Endodermal cell (in vitro differentiated cells): ENCODE measurements around the gene C3. TPM values are rescaled to one million over a fixed set of nuclear protein-coding genes. Genes with fewer than 3 reads are reported as not detected.

Experiments used
- DNase-seq: peaks from one replicate; pipeline ENCODE4 v3.0.0-alpha.2; 2017
- H3K27ac ChIP-seq: 2 replicates; pipeline ENCODE4 v1.5.1; 2013; ENCODE audit warnings: mild to moderate bottlenecking, low read depth, low read length, moderate library complexity
- H3K27me3 ChIP-seq: 2 replicates; pipeline ENCODE4 v1.6.1; 2013; ENCODE audit warnings: mild to moderate bottlenecking, low read length, moderate library complexity; ENCODE audit not compliant: insufficient read depth, control insufficient read depth, poor library complexity, severe bottlenecking
- H3K36me3 ChIP-seq: 2 replicates; pipeline ENCODE4 v1.7.0; 2013; ENCODE audit warnings: mild to moderate bottlenecking, low read length, moderate library complexity; ENCODE audit not compliant: control insufficient read depth, insufficient read depth
- H3K4me1 ChIP-seq: one replicate; pipeline ENCODE4 v1.7.0; 2013; ENCODE audit warnings: low read length; ENCODE audit not compliant: control insufficient read depth, insufficient read depth
- H3K4me3 ChIP-seq: 2 replicates; pipeline ENCODE4 v1.5.1; 2013; ENCODE audit warnings: mild to moderate bottlenecking, low read length, moderate library complexity
- H3K9ac ChIP-seq: 2 replicates; pipeline ENCODE4 v1.6.1; 2013; ENCODE audit warnings: mild to moderate bottlenecking, low read length, moderate library complexity; ENCODE audit not compliant: poor library complexity, severe bottlenecking; ENCODE audit errors: extremely low read depth
- H3K9me3 ChIP-seq: 2 replicates; pipeline ENCODE4 v1.6.1; 2013; ENCODE audit warnings: mild to moderate bottlenecking, low read length, moderate library complexity; ENCODE audit not compliant: control insufficient read depth
- H3K27ac Mint-ChIP-seq: 2 replicates; pipeline ENCODE4 v1.8.0; 2020; ENCODE audit warnings: mixed read lengths
- H3K27me3 Mint-ChIP-seq: 2 replicates; pipeline ENCODE4 v1.8.0; 2021; ENCODE audit warnings: mild to moderate bottlenecking, mixed read lengths; ENCODE audit not compliant: insufficient read depth
- H3K36me3 Mint-ChIP-seq: 2 replicates; pipeline ENCODE4 v1.8.0; 2020; ENCODE audit warnings: low read depth, mixed read lengths
- H3K4me1 Mint-ChIP-seq: 2 replicates; pipeline ENCODE4 v1.8.0; 2020; ENCODE audit warnings: mixed read lengths
- H3K4me3 Mint-ChIP-seq: 2 replicates; pipeline ENCODE4 v1.8.0; 2020; ENCODE audit warnings: mild to moderate bottlenecking, moderate library complexity, mixed read lengths
- H3K9me3 Mint-ChIP-seq: 2 replicates; pipeline ENCODE4 v1.8.0; 2020; ENCODE audit warnings: mild to moderate bottlenecking, mixed read lengths
- WGBS, 2 experiments: methylation state at CpG; one replicate each; pipeline versions ENCODE4 v1.1.5 to v1.1.7; 2013; ENCODE audit warnings: missing lambda C conversion rate in 2 of 2, mixed read lengths in 1 of 2; ENCODE audit not compliant: insufficient coverage in 1 of 2, insufficient read length in 1 of 2; 5-methylcytosine and 5-hydroxymethylcytosine counted together
- total RNA-seq, 2 donors: library from RNA; stranded (reverse); fragmentation: NEBNext Ultra II Directional in 1 of 2; extraction: Animal tissue kit (Norgen Biotek cat#: 25700) in 1 of 2; gene quantifications; 2 replicates in 1 of 2; 3 replicates in 1 of 2; pipeline ENCODE4 v1.2.1, GENCODE V29; 2021
- TF ChIP-seq, protein P1 (sequence below): fragments of 200-600 bp; sonication (generic); conservative IDR thresholded peaks from 2 replicates; pipeline ENCODE4 v1.5.0; 2021; ENCODE audit warnings: antibody characterized with exemption, mild to moderate bottlenecking

The C3 gene
- total RNA-seq, 2 donors from 2014 or later = 13.7 to 23.5 TPM

DNA sequence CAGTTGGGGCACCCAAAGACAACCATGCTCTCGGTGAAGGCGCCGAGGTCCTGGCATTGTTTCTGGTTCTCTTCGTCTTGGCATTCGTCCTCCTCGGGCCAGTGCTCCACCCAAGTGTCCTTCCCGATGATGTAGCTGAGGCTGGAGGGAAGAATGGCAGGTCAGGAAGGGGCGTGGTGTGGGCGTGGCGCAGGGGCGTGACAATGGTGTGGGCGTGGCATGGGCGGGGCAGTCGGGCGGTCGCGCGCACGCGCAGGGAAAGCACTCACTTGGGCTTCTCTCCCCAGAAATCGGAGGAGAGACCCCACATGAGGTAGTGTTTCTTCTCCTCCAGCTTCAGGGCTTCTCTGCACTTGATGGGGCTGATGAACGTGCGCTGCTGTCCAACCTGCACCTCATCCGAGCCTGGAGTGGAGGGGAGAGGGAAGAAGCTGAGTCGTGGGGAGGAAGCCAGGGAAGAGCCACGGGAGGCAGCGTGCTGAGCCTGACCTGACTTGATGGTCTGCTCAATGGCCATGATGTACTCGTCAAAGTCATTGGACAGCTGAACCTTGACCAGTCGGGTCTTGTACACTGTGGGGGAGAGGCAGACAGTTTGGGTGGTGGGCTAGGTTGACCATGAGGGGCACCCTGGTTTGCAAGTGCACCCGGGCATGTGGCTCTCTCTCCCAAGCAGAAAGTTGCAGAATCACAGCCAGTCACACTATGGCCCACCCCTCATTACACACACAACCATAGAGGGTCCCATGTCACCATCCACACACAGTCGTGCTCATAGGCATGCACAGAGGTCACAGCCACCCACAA, 42.4 kb downstream of the C3 start:
- no peaks in the 10 kb centered on the region for H3K36me3 ChIP-seq
- H3K27ac ChIP-seq = no peak overlapping the region
- Mint-ChIP-seq H3K36me3 (peaks cover 20% of the 10 kb centered on the region), H3K4me1 (peaks cover 13% of the 10 kb centered on the region), H3K27ac (no peak overlapping the region), H3K4me3 (peak overlapping the region; percentile 54), H3K9me3 (peaks cover 3% of the 10 kb centered on the region), H3K27me3 (peaks cover 37% of the 10 kb centered on the region)
- no peaks in the 10 kb centered on the region for H3K27me3 ChIP-seq
- H3K4me1 ChIP-seq = no peaks in the 10 kb centered on the region
- H3K9ac ChIP-seq = no peak overlapping the region
- H3K9me3 ChIP-seq = peaks cover 33% of the 10 kb centered on the region
- 72 to 73% methylated on average over 19 to 31 of the region's 31 CpGs for WGBS, 2 experiments
- TF ChIP-seq, protein P1, sequence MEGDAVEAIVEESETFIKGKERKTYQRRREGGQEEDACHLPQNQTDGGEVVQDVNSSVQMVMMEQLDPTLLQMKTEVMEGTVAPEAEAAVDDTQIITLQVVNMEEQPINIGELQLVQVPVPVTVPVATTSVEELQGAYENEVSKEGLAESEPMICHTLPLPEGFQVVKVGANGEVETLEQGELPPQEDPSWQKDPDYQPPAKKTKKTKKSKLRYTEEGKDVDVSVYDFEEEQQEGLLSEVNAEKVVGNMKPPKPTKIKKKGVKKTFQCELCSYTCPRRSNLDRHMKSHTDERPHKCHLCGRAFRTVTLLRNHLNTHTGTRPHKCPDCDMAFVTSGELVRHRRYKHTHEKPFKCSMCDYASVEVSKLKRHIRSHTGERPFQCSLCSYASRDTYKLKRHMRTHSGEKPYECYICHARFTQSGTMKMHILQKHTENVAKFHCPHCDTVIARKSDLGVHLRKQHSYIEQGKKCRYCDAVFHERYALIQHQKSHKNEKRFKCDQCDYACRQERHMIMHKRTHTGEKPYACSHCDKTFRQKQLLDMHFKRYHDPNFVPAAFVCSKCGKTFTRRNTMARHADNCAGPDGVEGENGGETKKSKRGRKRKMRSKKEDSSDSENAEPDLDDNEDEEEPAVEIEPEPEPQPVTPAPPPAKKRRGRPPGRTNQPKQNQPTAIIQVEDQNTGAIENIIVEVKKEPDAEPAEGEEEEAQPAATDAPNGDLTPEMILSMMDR = no peak
- H3K4me3 ChIP-seq = no peak overlapping the region
- peak; percentile 93 for DNase-seq

DNA sequence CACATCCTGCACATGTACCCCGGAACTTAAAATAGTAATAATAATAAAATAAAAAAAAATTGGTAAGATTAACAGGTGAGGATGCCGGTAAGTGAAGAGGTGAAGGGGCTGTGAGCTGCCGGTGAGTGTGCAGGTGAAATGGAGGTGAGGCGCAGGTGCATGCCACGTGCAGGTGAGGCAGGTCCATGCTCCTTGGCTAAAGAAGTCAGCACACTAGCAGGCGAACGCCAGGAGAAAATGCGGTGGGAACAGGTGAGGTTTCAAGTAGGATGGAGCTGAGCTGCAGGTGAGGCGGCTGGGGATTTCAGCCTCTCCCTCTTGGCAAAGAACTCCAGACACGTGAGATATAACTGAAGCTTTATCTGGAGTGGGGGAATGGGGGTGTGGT, 43.0 kb downstream of the C3 start:
- H3K27me3 Mint-ChIP-seq = peaks cover 35% of the 10 kb centered on the region
- Histone ChIP-seq H3K27ac (no peak overlapping the region), H3K27me3 (no peaks in the 10 kb centered on the region), H3K9me3 (peaks cover 31% of the 10 kb centered on the region), H3K9ac (no peak overlapping the region), H3K4me3 (no peak overlapping the region), H3K36me3 (no peaks in the 10 kb centered on the region), H3K4me1 (no peaks in the 10 kb centered on the region)
- H3K9me3 Mint-ChIP-seq = peaks cover 3% of the 10 kb centered on the region
- peak overlapping the region; percentile 54 for H3K4me3 Mint-ChIP-seq
- peaks cover 13% of the 10 kb centered on the region for H3K4me1 Mint-ChIP-seq
- WGBS, 2 experiments = 80 to 100% methylated on average over 5 to 9 of the region's 10 CpGs
- TF ChIP-seq, protein P1 = no peak
- H3K27ac Mint-ChIP-seq = no peak overlapping the region
- no peak for DNase-seq
- H3K36me3 Mint-ChIP-seq = peaks cover 20% of the 10 kb centered on the region

DNA sequence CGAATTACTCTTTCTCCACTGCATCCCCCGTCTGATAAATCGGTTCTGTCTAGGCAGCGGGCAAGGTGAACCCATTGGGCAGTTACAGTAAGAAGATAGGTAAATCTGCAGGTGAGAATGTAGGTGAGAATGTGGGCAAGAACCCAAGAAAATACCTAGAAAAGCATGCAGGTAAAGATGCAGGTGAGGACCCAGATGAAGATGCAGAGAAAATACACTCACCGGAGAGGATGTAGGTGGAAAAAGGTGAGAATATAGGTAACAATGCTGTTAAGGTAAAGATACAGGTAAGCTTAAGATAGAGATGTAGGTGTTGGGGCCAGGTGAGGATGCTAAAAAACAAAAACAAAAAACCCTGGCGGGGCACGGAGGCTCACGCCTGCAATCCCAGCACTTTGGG, 44.2 kb downstream of the C3 start:
- WGBS, 2 experiments = 84% methylated on average over 5 to 8 of the region's 8 CpGs
- Mint-ChIP-seq H3K4me1 (peaks cover 13% of the 10 kb centered on the region), H3K4me3 (no peak overlapping the region), H3K27ac (no peak overlapping the region), H3K9me3 (peaks cover 3% of the 10 kb centered on the region), H3K36me3 (peaks cover 20% of the 10 kb centered on the region), H3K27me3 (peaks cover 29% of the 10 kb centered on the region)
- Histone ChIP-seq H3K27ac (no peak overlapping the region), H3K27me3 (no peaks in the 10 kb centered on the region), H3K9me3 (peaks cover 28% of the 10 kb centered on the region), H3K36me3 (no peaks in the 10 kb centered on the region), H3K9ac (no peak overlapping the region), H3K4me3 (no peak overlapping the region), H3K4me1 (no peaks in the 10 kb centered on the region)
- no peak for DNase-seq
- TF ChIP-seq, protein P1 = no peak
